ENCODE results near the gene GPS1. TPM values are rescaled to one million over a fixed set of nuclear protein-coding genes. Genes with fewer than 3 reads are reported as not detected.

The GPS1 gene
- total and polyA plus RNA-seq, 2 experiments from 2014 or later: 101 to 160 TPM

GRCh38 chr17:82085931-82086764 lies 34.5 kb downstream of the GPS1 start:
- DNase-seq (ENCODE audit: low spot score): no peak
- TF ChIP-seq EZH2 (IDR thresholded peaks at IDR 0.05; ENCODE audit: borderline replicate concordance) (no peak), EZH2phosphoT487 (IDR thresholded peaks at IDR 0.05; ENCODE audit: low read depth, severe bottlenecking, unreplicated experiment) (no peak)
- TF ChIP-seq, protein P1, sequence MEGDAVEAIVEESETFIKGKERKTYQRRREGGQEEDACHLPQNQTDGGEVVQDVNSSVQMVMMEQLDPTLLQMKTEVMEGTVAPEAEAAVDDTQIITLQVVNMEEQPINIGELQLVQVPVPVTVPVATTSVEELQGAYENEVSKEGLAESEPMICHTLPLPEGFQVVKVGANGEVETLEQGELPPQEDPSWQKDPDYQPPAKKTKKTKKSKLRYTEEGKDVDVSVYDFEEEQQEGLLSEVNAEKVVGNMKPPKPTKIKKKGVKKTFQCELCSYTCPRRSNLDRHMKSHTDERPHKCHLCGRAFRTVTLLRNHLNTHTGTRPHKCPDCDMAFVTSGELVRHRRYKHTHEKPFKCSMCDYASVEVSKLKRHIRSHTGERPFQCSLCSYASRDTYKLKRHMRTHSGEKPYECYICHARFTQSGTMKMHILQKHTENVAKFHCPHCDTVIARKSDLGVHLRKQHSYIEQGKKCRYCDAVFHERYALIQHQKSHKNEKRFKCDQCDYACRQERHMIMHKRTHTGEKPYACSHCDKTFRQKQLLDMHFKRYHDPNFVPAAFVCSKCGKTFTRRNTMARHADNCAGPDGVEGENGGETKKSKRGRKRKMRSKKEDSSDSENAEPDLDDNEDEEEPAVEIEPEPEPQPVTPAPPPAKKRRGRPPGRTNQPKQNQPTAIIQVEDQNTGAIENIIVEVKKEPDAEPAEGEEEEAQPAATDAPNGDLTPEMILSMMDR (IDR thresholded peaks at IDR 0.05; ENCODE audit: poor library complexity): no peak
- Histone ChIP-seq H3K4me3 (no peak overlapping the region), H3K9me2 (replicated peaks; ENCODE audit: insufficient read depth) (no peaks in the 10 kb centered on the region), H4K20me1 (ENCODE audit: insufficient read depth, poor library complexity, severe bottlenecking) (peaks cover 15% of the 10 kb centered on the region), H3K27me3 (no peaks in the 10 kb centered on the region), H3K36me3 (replicated peaks; ENCODE audit: insufficient read depth, low read depth) (no peaks in the 10 kb centered on the region), H2AFZ (no peak overlapping the region), H3K4me1 (ENCODE audit: insufficient read depth) (no peaks in the 10 kb centered on the region), H3K79me2 (no peaks in the 10 kb centered on the region), H3K27ac (no peak overlapping the region), H3K9me3 (ENCODE audit: low read depth) (no peaks in the 10 kb centered on the region), H3K4me2 (no peak overlapping the region)
- 93% methylated on average over 25 of the region's 25 CpGs for WGBS (ENCODE audit: low lambda C conversion rate, missing lambda C conversion rate)

- WGBS (ENCODE audit: low lambda C conversion rate, missing lambda C conversion rate): 95% methylated on average over 26 of the region's 39 CpGs
- Histone ChIP-seq H3K36me3 (replicated peaks; ENCODE audit: insufficient read depth, low read depth) (no peaks in the 10 kb centered on the region), H4K20me1 (ENCODE audit: insufficient read depth, poor library complexity, severe bottlenecking) (peaks cover 25% of the 10 kb centered on the region)
Observed at GRCh38 chr17:82086941-82087906, 35.5 kb downstream of the GPS1 start.

GRCh38 chr17:82087961-82088837 lies 36.5 kb downstream of the GPS1 start:
- peaks cover 14% of the 10 kb centered on the region for H3K79me2 ChIP-seq
- H3K4me1 ChIP-seq (ENCODE audit: insufficient read depth): no peaks in the 10 kb centered on the region

More at GRCh38 chr17:82086941-82087906, 35.5 kb downstream of the GPS1 start:
- H3K79me2 ChIP-seq: peaks cover 7% of the 10 kb centered on the region
- H3K9me2 ChIP-seq (replicated peaks; ENCODE audit: insufficient read depth): no peaks in the 10 kb centered on the region
- no peak overlapping the region for H3K27ac ChIP-seq
- no peaks in the 10 kb centered on the region for H3K27me3 ChIP-seq
- no peak for DNase-seq (ENCODE audit: low spot score)
- H3K4me2 ChIP-seq: no peak overlapping the region
- no peak overlapping the region for H2AFZ ChIP-seq
- no peak overlapping the region for H3K4me3 ChIP-seq
- H3K9me3 ChIP-seq (ENCODE audit: low read depth): no peaks in the 10 kb centered on the region
- TF ChIP-seq, protein P1 (IDR thresholded peaks at IDR 0.05; ENCODE audit: poor library complexity): no peak
- TF ChIP-seq EZH2 (IDR thresholded peaks at IDR 0.05; ENCODE audit: borderline replicate concordance): no peak
- no peak for TF ChIP-seq EZH2phosphoT487 (IDR thresholded peaks at IDR 0.05; ENCODE audit: low read depth, severe bottlenecking, unreplicated experiment)
- no peaks in the 10 kb centered on the region for H3K4me1 ChIP-seq (ENCODE audit: insufficient read depth)

More at GRCh38 chr17:82087961-82088837, 36.5 kb downstream of the GPS1 start:
- Histone ChIP-seq H4K20me1 (ENCODE audit: insufficient read depth, poor library complexity, severe bottlenecking) (peaks cover 34% of the 10 kb centered on the region), H2AFZ (no peak overlapping the region), H3K36me3 (replicated peaks; ENCODE audit: insufficient read depth, low read depth) (no peaks in the 10 kb centered on the region), H3K27me3 (no peaks in the 10 kb centered on the region), H3K9me3 (ENCODE audit: low read depth) (no peaks in the 10 kb centered on the region), H3K4me2 (no peak overlapping the region), H3K27ac (no peak overlapping the region), H3K4me3 (no peak overlapping the region), H3K9me2 (replicated peaks; ENCODE audit: insufficient read depth) (no peaks in the 10 kb centered on the region)
- DNase-seq (ENCODE audit: low spot score): no peak
- no peak for TF ChIP-seq EZH2 (IDR thresholded peaks at IDR 0.05; ENCODE audit: borderline replicate concordance)
- TF ChIP-seq, protein P1 (IDR thresholded peaks at IDR 0.05; ENCODE audit: poor library complexity): no peak
- TF ChIP-seq EZH2phosphoT487 (IDR thresholded peaks at IDR 0.05; ENCODE audit: low read depth, severe bottlenecking, unreplicated experiment): no peak
- WGBS (ENCODE audit: low lambda C conversion rate, missing lambda C conversion rate): 96% methylated on average over 35 of the region's 48 CpGs
